Stimulated activated CD8-positive, alpha-beta memory T cell treated with anti-CD3 and anti-CD28 coated beads, Interleukin-2, amount 100 ng/mL, for 1 hour (primary cell): Measurements from ENCODE around the gene LIPI.
"Not testable (repeated sequence)": the region's sequence is repeated elsewhere in the genome, so short reads cannot be mapped to it uniquely, and the experiment has no call there.

Experiments used
- DNase-seq, 2 donors: peaks; one replicate each; pipeline ENCODE4 v3.0.0-alpha.2; 2020; ENCODE audit warnings: low read depth in 2 of 2

LIPI gene

GRCh38 chr21:14119038-14119437 is 91.7 kb downstream of the LIPI start:
- no peak for DNase-seq

- no peak for DNase-seq
Observed at GRCh38 chr21:14116080-14116481, 94.7 kb downstream of the LIPI start.

- no peak for DNase-seq
Observed at GRCh38 chr21:14115646-14116045, 95.1 kb downstream of the LIPI start.

GRCh38 chr21:14114251-14114650 is 96.5 kb downstream of the LIPI start:
- DNase-seq: no peak

- DNase-seq: not testable (repeated sequence)
Observed at GRCh38 chr21:14104564-14104963, 106.2 kb downstream of the LIPI start.

GRCh38 chr21:14099570-14099969 is 111.2 kb downstream of the LIPI start:
- no peak for DNase-seq

- DNase-seq: no peak
Observed at GRCh38 chr21:14097881-14098499, 112.8 kb downstream of the LIPI start.

GRCh38 chr21:14096577-14096976 is 114.2 kb downstream of the LIPI start:
- no peak for DNase-seq

- DNase-seq: no peak
Observed at GRCh38 chr21:14096172-14096571, 114.6 kb downstream of the LIPI start.

- DNase-seq: no peak
Observed at GRCh38 chr21:14095056-14095455, 115.7 kb downstream of the LIPI start.

- DNase-seq: no peak
Observed at GRCh38 chr21:14092834-14093560, 117.8 kb downstream of the LIPI start.

GRCh38 chr21:14090184-14090583 is 120.6 kb downstream of the LIPI start:
- not testable (repeated sequence) for DNase-seq

- no peak for DNase-seq
Observed at GRCh38 chr21:14088391-14088790, 122.4 kb downstream of the LIPI start.

GRCh38 chr21:14086553-14086952 is 124.2 kb downstream of the LIPI start:
- DNase-seq: no peak

- DNase-seq: no peak
Observed at GRCh38 chr21:14084701-14085100, 126.1 kb downstream of the LIPI start.

GRCh38 chr21:14084068-14084501 is 126.7 kb downstream of the LIPI start:
- no peak for DNase-seq

GRCh38 chr21:14080764-14081096 is 130.0 kb downstream of the LIPI start:
- no peak for DNase-seq

- no peak for DNase-seq
Observed at GRCh38 chr21:14080040-14080763, 130.6 kb downstream of the LIPI start.

- DNase-seq: no peak
Observed at GRCh38 chr21:14078746-14079375, 131.9 kb downstream of the LIPI start.

GRCh38 chr21:14076143-14076806 is 134.5 kb downstream of the LIPI start:
- DNase-seq: no peak

- DNase-seq: no peak
Observed at GRCh38 chr21:14075346-14076142, 135.2 kb downstream of the LIPI start.
